Lower lobe of right lung (tissue), 2 donors: Measurements from ENCODE around the gene COMMD4. TPM values are rescaled to one million over a fixed set of nuclear protein-coding genes. Genes with fewer than 3 reads are reported as not detected.
"Not testable (repeated sequence)": the region's sequence is repeated elsewhere in the genome, so short reads cannot be mapped to it uniquely, and the experiment has no call there.

ENCODE experiments used
- ATAC-seq, 2 donors: fragments of 200-7000 bp; cut with Tn5 transposase; one replicate each; pipeline ENCODE4 v1.9.1; 2020 to 2022; ENCODE audit warnings: mild to moderate bottlenecking in 2 of 2, moderate library complexity in 2 of 2
- DNase-seq: peaks from one replicate; pipeline ENCODE4 v3.0.0-alpha.2; 2020
- H3K27ac ChIP-seq: fragments of 200-600 bp; one replicate; pipeline ENCODE4 v1.8.0; 2022
- H3K27me3 ChIP-seq: fragments of 200-600 bp; one replicate; pipeline ENCODE4 v1.8.0; 2022; ENCODE audit warnings: low read depth
- H3K36me3 ChIP-seq: fragments of 200-600 bp; one replicate; pipeline ENCODE4 v1.8.0; 2022; ENCODE audit warnings: mild to moderate bottlenecking
- H3K4me1 ChIP-seq: fragments of 200-600 bp; one replicate; pipeline ENCODE4 v1.8.0; 2022
- H3K4me3 ChIP-seq: fragments of 200-600 bp; one replicate; pipeline ENCODE4 v1.8.0; 2022; ENCODE audit warnings: mild to moderate bottlenecking
- H3K9me3 ChIP-seq: fragments of 200-600 bp; one replicate; pipeline ENCODE4 v1.8.0; 2022
- CTCF ChIP-seq: fragments of 200-600 bp; IDR thresholded peaks from one replicate; pipeline ENCODE4 v1.8.0; 2022; ENCODE audit warnings: antibody characterized with exemption, mild to moderate bottlenecking
- intact Hi-C: fragments of 100-400 bp; cut with DNase I; formaldehyde crosslinking; loops from one replicate; pipeline ENCODE4 v1.11.0; 2022
- long read RNA-seq: library from polyadenylated mRNA; unstranded; transcript quantifications from one replicate; pipeline ENCODE4 v2.0.0, GENCODE V29; 2021
- total RNA-seq: library from RNA; stranded (reverse); fragmentation: NEBNext Ultra II Directional; extraction: Animal tissue kit (Norgen Biotek cat#: 25700); gene quantifications from one replicate; pipeline ENCODE4 v1.2.1, GENCODE V29; 2021
- donor health status: DM: no; HTN: yes; CAD: no; lungs with severe emphysema.

Gene COMMD4
- 59.0 TPM for total RNA-seq
- long read RNA-seq, full-length matches to known transcripts, result 25 of 36 reads
- long read RNA-seq, partial matches to known transcripts, result 9 of 36 reads
- long read RNA-seq, other reads (novel, unspliced or antisense), result 2 of 36 reads

- TF ChIP-seq CTCF, result no peak
- no peaks in the 10 kb centered on the region for H3K27me3 ChIP-seq
- DNase-seq (peak; percentile 97), ATAC-seq (peak; percentile 94 to 97)
- H3K27ac ChIP-seq, result peak within 1 kb of the TSS; percentile 79
- intact Hi-C loops, result no loop called here
- no peaks in the 10 kb centered on the region for H3K9me3 ChIP-seq
- peaks cover 14% of the 10 kb centered on the region for H3K36me3 ChIP-seq
- peaks cover 9% of the 10 kb centered on the region for H3K4me1 ChIP-seq
- H3K4me3 ChIP-seq, result peak within 1 kb of the TSS; percentile 93
Observed at GRCh38 chr15:75335705-75336355, at the start of gene COMMD4. Gene COMMD4 (plus strand): TSS chr15:75336063. CDS start chr15:75336090, 27 bp downstream.

GRCh38 chr15:75293660-75294059, 42.2 kb upstream of the COMMD4 start:
- DNase-seq, H3K4me1 ChIP-seq, H3K9me3 ChIP-seq, intact Hi-C loops, H3K27me3 ChIP-seq, ATAC-seq, H3K4me3 ChIP-seq, H3K36me3 ChIP-seq, H3K27ac ChIP-seq: not testable (repeated sequence)

GRCh38 chr15:75298541-75299310, 37.1 kb upstream of the COMMD4 start:
- H3K36me3 ChIP-seq, intact Hi-C loops, H3K4me1 ChIP-seq, H3K9me3 ChIP-seq, H3K27ac ChIP-seq, DNase-seq, H3K27me3 ChIP-seq, H3K4me3 ChIP-seq: not testable (repeated sequence)
- peak; percentile 92 to 96 for ATAC-seq

GRCh38 chr15:75299311-75299688, 36.6 kb upstream of the COMMD4 start:
- H3K4me3 ChIP-seq, intact Hi-C loops, H3K36me3 ChIP-seq, H3K9me3 ChIP-seq, H3K27me3 ChIP-seq, H3K27ac ChIP-seq, H3K4me1 ChIP-seq: not testable (repeated sequence)
- peak; percentile 96 to 97 for ATAC-seq
- TF ChIP-seq CTCF, result peak; percentile 63
- DNase-seq, result peak; percentile 72

GRCh38 chr15:75300026-75300425, 35.8 kb upstream of the COMMD4 start:
- H3K27ac ChIP-seq, H3K27me3 ChIP-seq, H3K9me3 ChIP-seq, H3K36me3 ChIP-seq, ATAC-seq, H3K4me3 ChIP-seq, H3K4me1 ChIP-seq, intact Hi-C loops, DNase-seq: not testable (repeated sequence)

- DNase-seq (no peak), ATAC-seq (no peak)
- intact Hi-C loops, result no loop called here
- H3K9me3 ChIP-seq, result no peaks in the 10 kb centered on the region
- H3K27me3 ChIP-seq, result peaks cover 5% of the 10 kb centered on the region
- H3K4me1 ChIP-seq, result no peaks in the 10 kb centered on the region
- no peaks in the 10 kb centered on the region for H3K36me3 ChIP-seq
- TF ChIP-seq CTCF, result no peak
- no peak overlapping the region for H3K27ac ChIP-seq
- no peak overlapping the region for H3K4me3 ChIP-seq
Observed at GRCh38 chr15:75302318-75302717, 33.5 kb upstream of the COMMD4 start.

- intact Hi-C loops, H3K36me3 ChIP-seq, ATAC-seq: not testable (repeated sequence)
Observed at GRCh38 chr15:75302753-75303152, 33.1 kb upstream of the COMMD4 start.

More at GRCh38 chr15:75302753-75303152, 33.1 kb upstream of the COMMD4 start:
- H3K27ac ChIP-seq, H3K4me1 ChIP-seq, H3K27me3 ChIP-seq, H3K9me3 ChIP-seq, H3K4me3 ChIP-seq, DNase-seq: not testable (repeated sequence)
